A673 (cell line): ENCODE results near the gene GJD3. TPM values are rescaled to one million over a fixed set of nuclear protein-coding genes. Genes with fewer than 3 reads are reported as not detected.

Experiments
- BruUV-seq: library from RNA; stranded (reverse); fragments of 400-500 nt; replicated peaks from 2 replicates; lab custom pipeline; 2021; lab: Mats Ljungman, UMichigan
- CTCF ChIA-PET: fragments of 300-600 bp; sonication (Branson Sonifier 250); formaldehyde crosslinking; loops from one replicate; lab custom pipeline; 2022; ENCODE audit warnings: antibody characterized with exemption; lab: Charles Lee
- POLR2A ChIA-PET: fragments of 300-600 bp; sonication (Branson Sonifier 250); formaldehyde crosslinking; loops from one replicate; lab custom pipeline; 2022; ENCODE audit warnings: antibody characterized with exemption; ENCODE audit not compliant: low non-redundant PET; lab: Charles Lee
- DNase-seq: peaks from one replicate; pipeline ENCODE4 v3.0.0-alpha.2; 2015; ENCODE audit warnings: low spot score
- H3K27ac ChIP-seq: fragments of 200-600 bp; sonication (generic); 2 replicates; pipeline ENCODE4 v1.5.1; 2016; ENCODE audit warnings: mixed run types, low read depth, mild to moderate bottlenecking, mixed read lengths, antibody characterized with exemption, low read length; ENCODE audit not compliant: poor library complexity, severe bottlenecking
- H3K27me3 ChIP-seq: fragments of 200-600 bp; sonication (generic); replicated peaks from 2 replicates; pipeline ENCODE4 v1.6.1; 2017; ENCODE audit warnings: mixed run types, low read depth, mild to moderate bottlenecking, mixed read lengths, antibody characterized with exemption, low read length; ENCODE audit not compliant: insufficient read depth, poor library complexity
- H3K36me3 ChIP-seq: fragments of 200-600 bp; sonication (generic); 2 replicates; pipeline ENCODE4 v1.6.1; 2016; ENCODE audit warnings: mixed run types, mild to moderate bottlenecking, mixed read lengths, antibody characterized with exemption, low read length; ENCODE audit not compliant: insufficient read depth, poor library complexity, severe bottlenecking
- H3K4me1 ChIP-seq: fragments of 200-600 bp; sonication (generic); 2 replicates; pipeline ENCODE4 v1.6.1; 2017; ENCODE audit warnings: mixed run types, mild to moderate bottlenecking, mixed read lengths, antibody characterized with exemption, low read length; ENCODE audit not compliant: insufficient read depth, poor library complexity, severe bottlenecking
- H3K4me3 ChIP-seq: fragments of 200-600 bp; sonication (generic); 2 replicates; pipeline ENCODE4 v1.5.1; 2016; ENCODE audit warnings: low read depth, mixed run types, mild to moderate bottlenecking, mixed read lengths, low read length; ENCODE audit not compliant: poor library complexity, severe bottlenecking
- H3K9me3 ChIP-seq: fragments of 200-600 bp; sonication (generic); 2 replicates; pipeline ENCODE4 v1.6.1; 2016; ENCODE audit warnings: mixed run types, low read depth, mild to moderate bottlenecking, mixed read lengths, antibody characterized with exemption, low read length; ENCODE audit not compliant: poor library complexity, severe bottlenecking
- CTCF ChIP-seq: fragments of 300-800, 200-600 bp; sonication (generic); conservative IDR thresholded peaks from 2 replicates; pipeline ENCODE4 v1.5.1; 2017; ENCODE audit warnings: low read depth, mild to moderate bottlenecking, antibody characterized with exemption, low read length, moderate library complexity, mixed read lengths
- EZH2 ChIP-seq: fragments of 200-600 bp; sonication (generic); IDR thresholded peaks from 2 replicates; pipeline ENCODE4 v1.6.1; 2017; ENCODE audit warnings: borderline replicate concordance, low read depth, mild to moderate bottlenecking, mixed read lengths, antibody characterized with exemption, low read length; ENCODE audit not compliant: poor library complexity, severe bottlenecking
- intact Hi-C: fragments of 100-400 bp; cut with micrococcal nuclease; formaldehyde crosslinking; loops from one replicate; pipeline ENCODE4 v1.10.0; 2022; ENCODE audit not compliant: unreplicated experiment
- total RNA-seq: library from RNA; stranded (reverse); gene quantifications from 2 replicates; pipeline ENCODE4 v1.2.3, GENCODE V29; 2021

Gene GJD3
- total RNA-seq, 1 experiment from 2014 or later = not detected

GRCh38 chr17:40345994-40346764 is 18.4 kb downstream of the GJD3 start:
- TF ChIP-seq EZH2 = no peak
- no peak for TF ChIP-seq CTCF
- ChIA-PET POLR2A (no interaction called here), CTCF (interaction anchor here (0.6 kb wide), 2 partner anchors 29 to 59 kb away, joined by 5 read pairs; no protein-coding TSS in a partner anchor)
- no peaks in the 10 kb centered on the region for H3K27me3 ChIP-seq
- DNase-seq = no peak
- no peaks in the 10 kb centered on the region for H3K36me3 ChIP-seq
- intact Hi-C loops = no loop called here
- H3K4me3 ChIP-seq = peak overlapping the region; percentile 63
- BruUV-seq = no TSS peak
- peak overlapping the region; percentile 65 for H3K27ac ChIP-seq
- peaks cover 68% of the 10 kb centered on the region for H3K4me1 ChIP-seq
- no peaks in the 10 kb centered on the region for H3K9me3 ChIP-seq

DNA sequence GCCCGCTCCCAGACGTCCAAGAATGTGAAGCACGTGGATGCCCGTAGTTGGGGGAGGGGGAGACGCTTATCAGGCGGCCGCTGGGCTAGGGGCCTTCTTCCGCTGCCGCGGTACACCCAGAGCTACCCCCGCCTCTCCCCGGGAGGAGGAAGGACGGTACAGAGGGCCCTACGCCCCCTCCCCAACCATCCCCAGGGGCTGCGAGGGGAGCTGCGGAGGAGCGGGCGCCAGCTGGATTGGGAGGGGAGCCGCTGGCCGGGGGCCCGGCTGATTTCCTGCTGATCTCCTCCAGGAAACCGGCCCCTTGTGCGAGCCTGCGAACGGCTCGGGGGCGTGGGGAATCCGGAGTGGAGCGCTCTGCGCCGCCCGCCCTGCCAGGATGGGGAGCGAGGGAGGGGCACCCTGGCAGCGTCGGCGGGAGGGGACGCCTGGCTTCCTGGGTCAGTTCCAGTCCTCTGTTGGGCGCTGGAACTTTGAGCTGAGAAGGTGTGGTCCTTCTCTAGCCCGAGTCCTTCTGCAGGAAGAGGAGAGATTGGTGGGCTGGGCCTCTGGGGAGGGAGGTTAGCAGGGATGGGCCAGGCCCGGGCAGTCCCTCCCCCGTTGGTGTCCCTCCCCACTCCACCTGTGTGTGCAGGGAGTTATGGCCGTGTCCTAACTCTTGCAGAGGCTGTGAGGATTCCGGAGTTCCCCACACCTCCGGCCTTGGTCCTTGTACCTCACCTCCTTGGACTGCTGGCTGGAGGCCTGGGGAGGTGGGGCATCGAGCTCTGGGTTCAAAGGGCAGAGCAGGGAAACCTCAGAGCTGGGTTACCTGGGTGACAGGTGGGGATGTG is 19.2 kb downstream of the GJD3 start:
- BruUV-seq = no TSS peak
- H3K9me3 ChIP-seq = no peaks in the 10 kb centered on the region
- POLR2A ChIA-PET = no interaction called here
- peak; percentile 65 for DNase-seq
- TF ChIP-seq EZH2 = no peak
- no peak for TF ChIP-seq CTCF
- no peaks in the 10 kb centered on the region for H3K27me3 ChIP-seq
- CTCF ChIA-PET = interaction anchor here (0.6 kb wide), 2 partner anchors 28 to 60 kb away, joined by 5 read pairs; no protein-coding TSS in a partner anchor
- H3K4me3 ChIP-seq = peak overlapping the region; percentile 63
- peak overlapping the region; percentile 65 for H3K27ac ChIP-seq
- intact Hi-C loops = no loop called here
- no peaks in the 10 kb centered on the region for H3K36me3 ChIP-seq
- peaks cover 60% of the 10 kb centered on the region for H3K4me1 ChIP-seq

GRCh38 chr17:40344421-40345160 is 19.9 kb downstream of the GJD3 start:
- intact Hi-C loops = no loop called here
- Histone ChIP-seq H3K36me3 (no peaks in the 10 kb centered on the region), H3K27ac (peak overlapping the region; percentile 65), H3K4me1 (peaks cover 52% of the 10 kb centered on the region), H3K4me3 (peak overlapping the region; percentile 63), H3K27me3 (no peaks in the 10 kb centered on the region), H3K9me3 (no peaks in the 10 kb centered on the region)
- no TSS peak for BruUV-seq
- ChIA-PET POLR2A (no interaction called here), CTCF (interaction anchor here (0.5 kb wide), 1 partner anchor 230 kb away, joined by 4 read pairs; no protein-coding TSS in a partner anchor)
- DNase-seq = no peak
- TF ChIP-seq EZH2 (no peak), CTCF (no peak)
